GM23248 (cell line): Measurements from ENCODE around the gene ANO10.

Experiments used
- EZH2 ChIP-seq: fragments of 200-600 bp; sonication (generic); IDR thresholded peaks from 2 replicates; pipeline ENCODE4 v1.6.1; 2018; ENCODE audit warnings: antibody characterized with exemption, mild to moderate bottlenecking; ENCODE audit not compliant: insufficient read depth, poor library complexity, severe bottlenecking
- EZH2phosphoT487 ChIP-seq: fragments of 200-600 bp; sonication (generic); IDR thresholded peaks from 2 replicates; pipeline ENCODE4 v1.6.1; 2018; ENCODE audit warnings: antibody characterized with exemption, moderate library complexity, mild to moderate bottlenecking, low read depth; ENCODE audit not compliant: insufficient read depth

- TF ChIP-seq EZH2phosphoT487 (no peak), EZH2 (no peak)
These were observed 84.6 kb downstream of the ANO10 start for GRCh38 chr3:43537225-43537624.
